ENCODE results near the gene EXD1.

EXD1 gene

DNA sequence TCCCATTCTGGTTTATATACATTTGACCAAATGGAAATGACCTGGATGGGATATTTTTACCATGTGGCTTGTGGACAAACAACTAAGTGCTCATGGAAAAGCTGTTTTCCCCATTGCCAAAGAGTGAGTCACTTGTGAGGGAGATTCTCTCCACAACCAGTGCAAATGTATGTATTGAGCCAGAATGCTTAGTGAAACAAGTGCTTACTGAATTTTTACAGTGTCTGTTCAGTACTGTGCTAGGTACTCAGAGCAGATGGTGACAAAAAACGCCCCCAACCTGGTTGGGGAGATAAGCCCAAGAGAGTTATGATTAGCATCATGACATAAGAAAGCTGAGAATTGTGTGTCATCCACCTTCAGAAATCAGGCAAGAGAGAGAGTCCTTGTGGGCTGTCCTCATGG lies 2.8 kb upstream of the EXD1 start:
- TF ChIP-seq NFIC (IDR thresholded peaks at IDR 0.05) (no peak), EGR1 (IDR thresholded peaks at IDR 0.05) (no peak), CREB1 (IDR thresholded peaks at IDR 0.05; ENCODE audit: low read depth) (no peak), ZBTB7A (IDR thresholded peaks at IDR 0.05; ENCODE audit: low read depth) (no peak), EP300 (IDR thresholded peaks at IDR 0.05; ENCODE audit: borderline replicate concordance) (no peak), FOXM1 (IDR thresholded peaks at IDR 0.05; ENCODE audit: borderline replicate concordance, low read depth) (no peak), YY1 (IDR thresholded peaks at IDR 0.05; ENCODE audit: low read depth) (no peak), TCF12 (IDR thresholded peaks at IDR 0.05; ENCODE audit: low read depth) (no peak), RAD21 (IDR thresholded peaks at IDR 0.05; ENCODE audit: low read depth) (no peak), TAF1 (IDR thresholded peaks at IDR 0.05; ENCODE audit: low read depth) (no peak), CEBPB (IDR thresholded peaks at IDR 0.05) (no peak)
- TF ChIP-seq, protein P1, sequence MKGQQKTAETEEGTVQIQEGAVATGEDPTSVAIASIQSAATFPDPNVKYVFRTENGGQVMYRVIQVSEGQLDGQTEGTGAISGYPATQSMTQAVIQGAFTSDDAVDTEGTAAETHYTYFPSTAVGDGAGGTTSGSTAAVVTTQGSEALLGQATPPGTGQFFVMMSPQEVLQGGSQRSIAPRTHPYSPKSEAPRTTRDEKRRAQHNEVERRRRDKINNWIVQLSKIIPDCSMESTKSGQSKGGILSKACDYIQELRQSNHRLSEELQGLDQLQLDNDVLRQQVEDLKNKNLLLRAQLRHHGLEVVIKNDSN (IDR thresholded peaks at IDR 0.05), result no peak
- TF ChIP-seq, protein P2, sequence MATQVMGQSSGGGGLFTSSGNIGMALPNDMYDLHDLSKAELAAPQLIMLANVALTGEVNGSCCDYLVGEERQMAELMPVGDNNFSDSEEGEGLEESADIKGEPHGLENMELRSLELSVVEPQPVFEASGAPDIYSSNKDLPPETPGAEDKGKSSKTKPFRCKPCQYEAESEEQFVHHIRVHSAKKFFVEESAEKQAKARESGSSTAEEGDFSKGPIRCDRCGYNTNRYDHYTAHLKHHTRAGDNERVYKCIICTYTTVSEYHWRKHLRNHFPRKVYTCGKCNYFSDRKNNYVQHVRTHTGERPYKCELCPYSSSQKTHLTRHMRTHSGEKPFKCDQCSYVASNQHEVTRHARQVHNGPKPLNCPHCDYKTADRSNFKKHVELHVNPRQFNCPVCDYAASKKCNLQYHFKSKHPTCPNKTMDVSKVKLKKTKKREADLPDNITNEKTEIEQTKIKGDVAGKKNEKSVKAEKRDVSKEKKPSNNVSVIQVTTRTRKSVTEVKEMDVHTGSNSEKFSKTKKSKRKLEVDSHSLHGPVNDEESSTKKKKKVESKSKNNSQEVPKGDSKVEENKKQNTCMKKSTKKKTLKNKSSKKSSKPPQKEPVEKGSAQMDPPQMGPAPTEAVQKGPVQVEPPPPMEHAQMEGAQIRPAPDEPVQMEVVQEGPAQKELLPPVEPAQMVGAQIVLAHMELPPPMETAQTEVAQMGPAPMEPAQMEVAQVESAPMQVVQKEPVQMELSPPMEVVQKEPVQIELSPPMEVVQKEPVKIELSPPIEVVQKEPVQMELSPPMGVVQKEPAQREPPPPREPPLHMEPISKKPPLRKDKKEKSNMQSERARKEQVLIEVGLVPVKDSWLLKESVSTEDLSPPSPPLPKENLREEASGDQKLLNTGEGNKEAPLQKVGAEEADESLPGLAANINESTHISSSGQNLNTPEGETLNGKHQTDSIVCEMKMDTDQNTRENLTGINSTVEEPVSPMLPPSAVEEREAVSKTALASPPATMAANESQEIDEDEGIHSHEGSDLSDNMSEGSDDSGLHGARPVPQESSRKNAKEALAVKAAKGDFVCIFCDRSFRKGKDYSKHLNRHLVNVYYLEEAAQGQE (IDR thresholded peaks at IDR 0.05; ENCODE audit: low read depth), result no peak

DNA sequence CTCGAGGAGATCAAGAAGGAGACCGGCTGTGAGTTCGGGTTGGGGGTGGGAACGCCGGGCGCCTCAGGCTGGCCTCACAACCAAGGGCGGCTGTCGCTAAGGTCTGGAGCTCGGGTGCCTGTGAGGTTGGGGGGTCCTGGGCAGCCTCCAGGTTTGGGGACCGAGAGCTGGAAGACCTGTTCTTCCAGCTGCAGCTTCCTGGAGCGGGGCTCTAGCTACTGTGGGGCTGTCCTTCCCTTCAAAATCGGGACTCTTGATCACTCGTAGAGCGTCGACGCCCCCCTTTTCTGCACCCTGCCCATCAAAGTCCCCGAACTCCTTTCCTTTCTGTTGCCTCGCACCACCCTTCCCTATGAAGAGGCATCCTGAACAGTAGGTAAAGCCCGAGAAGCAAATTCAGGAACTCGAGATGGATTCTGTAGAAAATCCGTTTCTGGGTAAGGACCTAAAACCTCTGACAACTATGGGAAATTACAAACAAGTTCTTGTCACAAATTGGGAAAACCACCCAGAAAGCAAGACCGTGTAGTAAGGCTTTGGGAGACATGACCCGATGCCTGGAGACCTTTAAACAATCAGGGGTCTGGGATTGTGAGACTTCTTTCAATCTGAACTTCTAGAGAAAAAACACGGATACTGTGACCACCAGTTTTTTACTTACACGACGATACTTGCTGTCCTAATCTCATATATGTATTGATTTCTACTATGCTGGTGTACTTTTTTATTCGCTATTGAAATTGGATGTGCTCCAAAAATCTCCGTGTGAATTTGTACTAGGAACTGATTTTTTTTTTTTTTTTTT lies 1.1 kb upstream of the EXD1 start:
- TF ChIP-seq, protein P2 (IDR thresholded peaks at IDR 0.05; ENCODE audit: low read depth), result no peak
- peak; percentile 3; the same call in 1 of the 2 replicates for TF ChIP-seq TCF12 (IDR thresholded peaks at IDR 0.05; ENCODE audit: low read depth)
- no peak for TF ChIP-seq YY1 (IDR thresholded peaks at IDR 0.05; ENCODE audit: low read depth)
- TF ChIP-seq TEAD4 (IDR thresholded peaks at IDR 0.05), result no peak

DNA sequence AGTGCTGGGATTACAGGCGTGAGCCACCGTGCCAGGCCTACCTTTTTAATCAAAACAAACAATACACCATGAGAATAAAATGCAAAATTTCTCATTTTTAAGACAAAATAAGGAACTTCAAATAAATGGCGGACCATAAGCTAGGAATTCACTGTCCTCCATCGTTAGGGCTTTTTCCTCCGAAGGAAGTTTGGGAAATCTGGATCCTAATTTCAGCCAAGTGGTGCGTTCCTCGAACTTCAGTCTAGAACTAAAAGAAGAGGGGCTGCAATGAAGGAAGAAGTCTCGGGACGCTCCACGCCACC lies 260 bp downstream of the EXD1 start:
- TF ChIP-seq NFIC (IDR thresholded peaks at IDR 0.05), result no peak
- no peak for TF ChIP-seq RAD21 (IDR thresholded peaks at IDR 0.05; ENCODE audit: low read depth)
- TF ChIP-seq YY1 (IDR thresholded peaks at IDR 0.05; ENCODE audit: low read depth), result no peak
- no peak for TF ChIP-seq CEBPB (IDR thresholded peaks at IDR 0.05)
- TF ChIP-seq, protein P1 (IDR thresholded peaks at IDR 0.05), result no peak
- TF ChIP-seq EGR1 (IDR thresholded peaks at IDR 0.05), result no peak
- TF ChIP-seq, protein P2 (IDR thresholded peaks at IDR 0.05; ENCODE audit: low read depth), result no peak
- TF ChIP-seq ZBTB7A (IDR thresholded peaks at IDR 0.05; ENCODE audit: low read depth), result no peak
- TF ChIP-seq FOXM1 (IDR thresholded peaks at IDR 0.05; ENCODE audit: borderline replicate concordance, low read depth), result no peak
- TF ChIP-seq TEAD4 (IDR thresholded peaks at IDR 0.05), result no peak
- no peak for TF ChIP-seq TAF1 (IDR thresholded peaks at IDR 0.05; ENCODE audit: low read depth)
- no peak for TF ChIP-seq TCF12 (IDR thresholded peaks at IDR 0.05; ENCODE audit: low read depth)
- no peak for TF ChIP-seq EP300 (IDR thresholded peaks at IDR 0.05; ENCODE audit: borderline replicate concordance)
- TF ChIP-seq, protein P3, sequence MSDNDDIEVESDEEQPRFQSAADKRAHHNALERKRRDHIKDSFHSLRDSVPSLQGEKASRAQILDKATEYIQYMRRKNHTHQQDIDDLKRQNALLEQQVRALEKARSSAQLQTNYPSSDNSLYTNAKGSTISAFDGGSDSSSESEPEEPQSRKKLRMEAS (IDR thresholded peaks at IDR 0.05), result no peak

DNA sequence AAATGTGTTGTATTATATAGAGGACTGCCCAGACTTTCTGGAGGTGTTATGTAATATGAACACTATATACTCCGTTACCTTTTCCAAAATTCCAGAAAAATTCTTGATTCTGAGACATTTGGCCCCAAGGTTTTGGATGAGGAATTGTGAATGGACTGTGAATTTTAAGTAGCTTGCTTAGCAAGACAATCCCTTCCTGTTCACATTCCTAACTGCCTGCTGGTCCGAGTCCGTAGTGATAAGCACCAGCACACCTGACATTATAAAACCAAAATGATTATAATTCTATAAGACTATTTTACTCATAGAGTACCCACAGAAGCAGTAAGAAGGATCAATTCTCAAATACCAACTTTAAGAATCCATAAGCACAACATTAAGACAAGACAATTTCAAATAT lies 11.2 kb downstream of the EXD1 start:
- TF ChIP-seq, protein P1 (IDR thresholded peaks at IDR 0.05), result no peak
- TF ChIP-seq CEBPB (IDR thresholded peaks at IDR 0.05), result no peak
- TF ChIP-seq, protein P3 (IDR thresholded peaks at IDR 0.05), result no peak
